ENCODE results near the gene CCDC159. TPM values are rescaled to one million over a fixed set of nuclear protein-coding genes. Genes with fewer than 3 reads are reported as not detected.

CCDC159 gene
- total and polyA plus RNA-seq, 2 experiments from 2014 or later: 3.4 to 6.2 TPM

- no peak overlapping the region for H3K27ac ChIP-seq (ENCODE audit: low read depth)
- H3K4me2 ChIP-seq: no peak overlapping the region
- H3K4me1 Mint-ChIP-seq: peaks cover 15% of the 10 kb centered on the region
- H3K27me3 ChIP-seq (ENCODE audit: insufficient read depth): no peaks in the 10 kb centered on the region
- H3K36me3 Mint-ChIP-seq (ENCODE audit: low read depth): no peaks in the 10 kb centered on the region; the same call in 2 of the 3 replicates
- no peaks in the 10 kb centered on the region for H3K9me2 ChIP-seq (ENCODE audit: insufficient read depth)
- H3K27ac Mint-ChIP-seq: no peak overlapping the region
- no peak overlapping the region for H3K4me3 ChIP-seq
- no peaks in the 10 kb centered on the region for H4K20me1 ChIP-seq (replicated peaks; ENCODE audit: insufficient read depth)
- H3K36me3 ChIP-seq (ENCODE audit: insufficient read depth): no peaks in the 10 kb centered on the region
- H3K9me3 Mint-ChIP-seq: no peaks in the 10 kb centered on the region
- no peak for DNase-seq (ENCODE audit: low spot score)
- TF ChIP-seq, protein P1, sequence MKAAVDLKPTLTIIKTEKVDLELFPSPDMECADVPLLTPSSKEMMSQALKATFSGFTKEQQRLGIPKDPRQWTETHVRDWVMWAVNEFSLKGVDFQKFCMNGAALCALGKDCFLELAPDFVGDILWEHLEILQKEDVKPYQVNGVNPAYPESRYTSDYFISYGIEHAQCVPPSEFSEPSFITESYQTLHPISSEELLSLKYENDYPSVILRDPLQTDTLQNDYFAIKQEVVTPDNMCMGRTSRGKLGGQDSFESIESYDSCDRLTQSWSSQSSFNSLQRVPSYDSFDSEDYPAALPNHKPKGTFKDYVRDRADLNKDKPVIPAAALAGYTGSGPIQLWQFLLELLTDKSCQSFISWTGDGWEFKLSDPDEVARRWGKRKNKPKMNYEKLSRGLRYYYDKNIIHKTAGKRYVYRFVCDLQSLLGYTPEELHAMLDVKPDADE (IDR thresholded peaks at IDR 0.05): no peak
- TF ChIP-seq POLR2AphosphoS5 (IDR thresholded peaks at IDR 0.05; ENCODE audit: low read depth) (no peak), STAT1 (IDR thresholded peaks at IDR 0.05; ENCODE audit: unreplicated experiment) (no peak), EZH2phosphoT487 (IDR thresholded peaks at IDR 0.05; ENCODE audit: unreplicated experiment) (no peak), JUNB (IDR thresholded peaks at IDR 0.05; ENCODE audit: unreplicated experiment) (no peak), ZNF114 (CRISPR knock-in tag; IDR thresholded peaks at IDR 0.05) (no peak), EZH2 (IDR thresholded peaks at IDR 0.05; ENCODE audit: low read depth, unreplicated experiment) (no peak), ZNF331 (CRISPR knock-in tag; IDR thresholded peaks at IDR 0.05; ENCODE audit: low read depth) (no peak), ZNF462 (CRISPR knock-in tag; IDR thresholded peaks at IDR 0.05) (no peak), CREB1 (CRISPR knock-in tag; IDR thresholded peaks at IDR 0.05; ENCODE audit: low read depth) (no peak), NANOG (IDR thresholded peaks at IDR 0.05; ENCODE audit: borderline replicate concordance) (no peak)
- TF ChIP-seq, protein P2, sequence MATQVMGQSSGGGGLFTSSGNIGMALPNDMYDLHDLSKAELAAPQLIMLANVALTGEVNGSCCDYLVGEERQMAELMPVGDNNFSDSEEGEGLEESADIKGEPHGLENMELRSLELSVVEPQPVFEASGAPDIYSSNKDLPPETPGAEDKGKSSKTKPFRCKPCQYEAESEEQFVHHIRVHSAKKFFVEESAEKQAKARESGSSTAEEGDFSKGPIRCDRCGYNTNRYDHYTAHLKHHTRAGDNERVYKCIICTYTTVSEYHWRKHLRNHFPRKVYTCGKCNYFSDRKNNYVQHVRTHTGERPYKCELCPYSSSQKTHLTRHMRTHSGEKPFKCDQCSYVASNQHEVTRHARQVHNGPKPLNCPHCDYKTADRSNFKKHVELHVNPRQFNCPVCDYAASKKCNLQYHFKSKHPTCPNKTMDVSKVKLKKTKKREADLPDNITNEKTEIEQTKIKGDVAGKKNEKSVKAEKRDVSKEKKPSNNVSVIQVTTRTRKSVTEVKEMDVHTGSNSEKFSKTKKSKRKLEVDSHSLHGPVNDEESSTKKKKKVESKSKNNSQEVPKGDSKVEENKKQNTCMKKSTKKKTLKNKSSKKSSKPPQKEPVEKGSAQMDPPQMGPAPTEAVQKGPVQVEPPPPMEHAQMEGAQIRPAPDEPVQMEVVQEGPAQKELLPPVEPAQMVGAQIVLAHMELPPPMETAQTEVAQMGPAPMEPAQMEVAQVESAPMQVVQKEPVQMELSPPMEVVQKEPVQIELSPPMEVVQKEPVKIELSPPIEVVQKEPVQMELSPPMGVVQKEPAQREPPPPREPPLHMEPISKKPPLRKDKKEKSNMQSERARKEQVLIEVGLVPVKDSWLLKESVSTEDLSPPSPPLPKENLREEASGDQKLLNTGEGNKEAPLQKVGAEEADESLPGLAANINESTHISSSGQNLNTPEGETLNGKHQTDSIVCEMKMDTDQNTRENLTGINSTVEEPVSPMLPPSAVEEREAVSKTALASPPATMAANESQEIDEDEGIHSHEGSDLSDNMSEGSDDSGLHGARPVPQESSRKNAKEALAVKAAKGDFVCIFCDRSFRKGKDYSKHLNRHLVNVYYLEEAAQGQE (IDR thresholded peaks at IDR 0.05; ENCODE audit: unreplicated experiment): no peak
- TF ChIP-seq, protein P3, sequence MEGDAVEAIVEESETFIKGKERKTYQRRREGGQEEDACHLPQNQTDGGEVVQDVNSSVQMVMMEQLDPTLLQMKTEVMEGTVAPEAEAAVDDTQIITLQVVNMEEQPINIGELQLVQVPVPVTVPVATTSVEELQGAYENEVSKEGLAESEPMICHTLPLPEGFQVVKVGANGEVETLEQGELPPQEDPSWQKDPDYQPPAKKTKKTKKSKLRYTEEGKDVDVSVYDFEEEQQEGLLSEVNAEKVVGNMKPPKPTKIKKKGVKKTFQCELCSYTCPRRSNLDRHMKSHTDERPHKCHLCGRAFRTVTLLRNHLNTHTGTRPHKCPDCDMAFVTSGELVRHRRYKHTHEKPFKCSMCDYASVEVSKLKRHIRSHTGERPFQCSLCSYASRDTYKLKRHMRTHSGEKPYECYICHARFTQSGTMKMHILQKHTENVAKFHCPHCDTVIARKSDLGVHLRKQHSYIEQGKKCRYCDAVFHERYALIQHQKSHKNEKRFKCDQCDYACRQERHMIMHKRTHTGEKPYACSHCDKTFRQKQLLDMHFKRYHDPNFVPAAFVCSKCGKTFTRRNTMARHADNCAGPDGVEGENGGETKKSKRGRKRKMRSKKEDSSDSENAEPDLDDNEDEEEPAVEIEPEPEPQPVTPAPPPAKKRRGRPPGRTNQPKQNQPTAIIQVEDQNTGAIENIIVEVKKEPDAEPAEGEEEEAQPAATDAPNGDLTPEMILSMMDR (conservative IDR thresholded peaks at IDR 0.05; ENCODE audit: low read depth in 2 of 2): no peak
- H2AFZ ChIP-seq: no peak overlapping the region
- H3F3A ChIP-seq (replicated peaks; ENCODE audit: low read depth): no peaks in the 10 kb centered on the region; the same call in 1 of the 2 replicates
- H3K4me1 ChIP-seq (ENCODE audit: insufficient read depth): no peaks in the 10 kb centered on the region; the same call in 1 of the 2 replicates
- H3K4me3 Mint-ChIP-seq: no peak overlapping the region
- no peaks in the 10 kb centered on the region for H3K79me2 ChIP-seq (replicated peaks; ENCODE audit: insufficient read depth)
- H3K27me3 Mint-ChIP-seq (ENCODE audit: insufficient read depth, low read depth, poor library complexity): peaks cover 10% of the 10 kb centered on the region
- no peak for ATAC-seq
These were observed 20.8 kb upstream of the CCDC159 start for GRCh38 chr19:11325544-11325943.
